Measurements from ENCODE around the gene CMPK2. TPM values are rescaled to one million over a fixed set of nuclear protein-coding genes. Genes with fewer than 3 reads are reported as not detected.
A peak's percentile ranks its signal among the peaks of the same experiment; 100 is the strongest.

The CMPK2 gene
- total and polyA plus RNA-seq, 9 of the 15 experiments (the other 6 are each of a cell fraction or from before 2014, with no cell fraction given) = 2.6 to 10.5 (median 5.0) TPM

DNA sequence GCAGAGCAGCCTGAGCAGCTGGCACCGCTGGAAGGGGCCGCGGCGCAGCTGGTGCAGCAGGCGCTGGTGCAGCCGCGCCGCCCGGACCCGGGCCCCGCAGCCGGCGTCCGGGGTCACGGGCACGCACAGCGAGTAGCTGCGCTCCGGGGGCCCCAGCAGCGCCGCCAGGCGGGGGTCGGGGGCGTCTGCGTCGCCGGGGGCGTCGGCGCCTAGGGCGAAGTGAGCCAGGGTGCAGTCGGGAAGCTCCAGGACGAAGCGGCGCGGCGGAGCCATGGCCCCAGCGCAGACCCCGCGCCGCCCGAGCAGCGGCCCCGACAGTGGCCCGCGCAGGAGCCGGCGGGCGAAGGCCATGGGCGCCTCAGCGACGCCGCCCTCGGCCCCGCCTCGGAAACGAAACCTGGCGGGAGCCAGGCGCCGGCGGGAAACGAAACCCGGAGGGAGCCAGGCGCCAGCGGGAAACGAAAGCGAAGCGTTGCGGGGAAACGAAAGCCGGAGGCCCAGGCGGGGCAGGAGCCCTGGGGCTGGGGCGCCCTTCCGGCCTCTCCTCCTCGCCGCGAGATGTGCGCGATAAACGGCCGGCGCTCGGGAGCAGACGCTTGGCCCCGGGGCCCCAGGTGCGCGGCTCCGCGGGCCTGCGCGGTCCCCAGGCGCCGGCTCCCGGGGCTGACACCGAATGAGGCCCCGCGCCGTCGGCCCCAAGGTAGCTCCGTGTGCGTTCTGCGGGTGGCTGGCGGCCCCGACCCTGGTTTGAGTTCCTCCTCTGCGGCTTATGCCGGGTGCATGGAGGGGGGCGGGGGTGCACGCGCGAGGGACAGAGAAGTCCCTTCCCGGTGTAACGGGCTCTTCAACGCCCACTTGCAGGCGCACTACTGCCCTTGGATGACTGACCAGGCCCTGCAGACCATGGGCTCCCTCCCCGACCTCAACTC lies at the start of gene CMPK2 (continued):
- TF ChIP-seq, protein P1, sequence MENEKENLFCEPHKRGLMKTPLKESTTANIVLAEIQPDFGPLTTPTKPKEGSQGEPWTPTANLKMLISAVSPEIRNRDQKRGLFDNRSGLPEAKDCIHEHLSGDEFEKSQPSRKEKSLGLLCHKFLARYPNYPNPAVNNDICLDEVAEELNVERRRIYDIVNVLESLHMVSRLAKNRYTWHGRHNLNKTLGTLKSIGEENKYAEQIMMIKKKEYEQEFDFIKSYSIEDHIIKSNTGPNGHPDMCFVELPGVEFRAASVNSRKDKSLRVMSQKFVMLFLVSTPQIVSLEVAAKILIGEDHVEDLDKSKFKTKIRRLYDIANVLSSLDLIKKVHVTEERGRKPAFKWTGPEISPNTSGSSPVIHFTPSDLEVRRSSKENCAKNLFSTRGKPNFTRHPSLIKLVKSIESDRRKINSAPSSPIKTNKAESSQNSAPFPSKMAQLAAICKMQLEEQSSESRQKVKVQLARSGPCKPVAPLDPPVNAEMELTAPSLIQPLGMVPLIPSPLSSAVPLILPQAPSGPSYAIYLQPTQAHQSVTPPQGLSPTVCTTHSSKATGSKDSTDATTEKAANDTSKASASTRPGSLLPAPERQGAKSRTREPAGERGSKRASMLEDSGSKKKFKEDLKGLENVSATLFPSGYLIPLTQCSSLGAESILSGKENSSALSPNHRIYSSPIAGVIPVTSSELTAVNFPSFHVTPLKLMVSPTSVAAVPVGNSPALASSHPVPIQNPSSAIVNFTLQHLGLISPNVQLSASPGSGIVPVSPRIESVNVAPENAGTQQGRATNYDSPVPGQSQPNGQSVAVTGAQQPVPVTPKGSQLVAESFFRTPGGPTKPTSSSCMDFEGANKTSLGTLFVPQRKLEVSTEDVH (IDR thresholded peaks at IDR 0.05; ENCODE audit: low read depth, partially characterized antibody) = no peak
- TF ChIP-seq CBFA2T2 (conservative IDR thresholded peaks at IDR 0.05) (no peak), RBM17 (IDR thresholded peaks at IDR 0.05; ENCODE audit: borderline replicate concordance, low read depth, low read length) (no peak), HDAC8 (tag; IDR thresholded peaks at IDR 0.05) (no peak), RAD51 (IDR thresholded peaks at IDR 0.05; ENCODE audit: borderline replicate concordance, low read depth) (no peak), KAT7 (CRISPR knock-in tag; IDR thresholded peaks at IDR 0.05; ENCODE audit: borderline replicate concordance) (peak; percentile 71; the same call in 1 of the 2 replicates), ERF (CRISPR knock-in tag; IDR thresholded peaks at IDR 0.05) (no peak; the same call in 1 of the 2 replicates), TGIF2 (CRISPR knock-in tag; IDR thresholded peaks at IDR 0.05) (peak; percentile 56; the same call in 1 of the 2 replicates), NR1H2 (CRISPR knock-in tag; IDR thresholded peaks at IDR 0.05) (peak; percentile 79; the same call in 1 of the 2 replicates), POLR3A (IDR thresholded peaks at IDR 0.05; ENCODE audit: borderline replicate concordance, extremely low read depth, insufficient read depth, insufficient read length) (no peak), MED1 (CRISPR knock-in tag; IDR thresholded peaks at IDR 0.05; ENCODE audit: borderline replicate concordance) (no peak; the same call in 1 of the 2 replicates), NFXL1 (CRISPR knock-in tag; IDR thresholded peaks at IDR 0.05) (no peak)
- TF ChIP-seq, protein P2, sequence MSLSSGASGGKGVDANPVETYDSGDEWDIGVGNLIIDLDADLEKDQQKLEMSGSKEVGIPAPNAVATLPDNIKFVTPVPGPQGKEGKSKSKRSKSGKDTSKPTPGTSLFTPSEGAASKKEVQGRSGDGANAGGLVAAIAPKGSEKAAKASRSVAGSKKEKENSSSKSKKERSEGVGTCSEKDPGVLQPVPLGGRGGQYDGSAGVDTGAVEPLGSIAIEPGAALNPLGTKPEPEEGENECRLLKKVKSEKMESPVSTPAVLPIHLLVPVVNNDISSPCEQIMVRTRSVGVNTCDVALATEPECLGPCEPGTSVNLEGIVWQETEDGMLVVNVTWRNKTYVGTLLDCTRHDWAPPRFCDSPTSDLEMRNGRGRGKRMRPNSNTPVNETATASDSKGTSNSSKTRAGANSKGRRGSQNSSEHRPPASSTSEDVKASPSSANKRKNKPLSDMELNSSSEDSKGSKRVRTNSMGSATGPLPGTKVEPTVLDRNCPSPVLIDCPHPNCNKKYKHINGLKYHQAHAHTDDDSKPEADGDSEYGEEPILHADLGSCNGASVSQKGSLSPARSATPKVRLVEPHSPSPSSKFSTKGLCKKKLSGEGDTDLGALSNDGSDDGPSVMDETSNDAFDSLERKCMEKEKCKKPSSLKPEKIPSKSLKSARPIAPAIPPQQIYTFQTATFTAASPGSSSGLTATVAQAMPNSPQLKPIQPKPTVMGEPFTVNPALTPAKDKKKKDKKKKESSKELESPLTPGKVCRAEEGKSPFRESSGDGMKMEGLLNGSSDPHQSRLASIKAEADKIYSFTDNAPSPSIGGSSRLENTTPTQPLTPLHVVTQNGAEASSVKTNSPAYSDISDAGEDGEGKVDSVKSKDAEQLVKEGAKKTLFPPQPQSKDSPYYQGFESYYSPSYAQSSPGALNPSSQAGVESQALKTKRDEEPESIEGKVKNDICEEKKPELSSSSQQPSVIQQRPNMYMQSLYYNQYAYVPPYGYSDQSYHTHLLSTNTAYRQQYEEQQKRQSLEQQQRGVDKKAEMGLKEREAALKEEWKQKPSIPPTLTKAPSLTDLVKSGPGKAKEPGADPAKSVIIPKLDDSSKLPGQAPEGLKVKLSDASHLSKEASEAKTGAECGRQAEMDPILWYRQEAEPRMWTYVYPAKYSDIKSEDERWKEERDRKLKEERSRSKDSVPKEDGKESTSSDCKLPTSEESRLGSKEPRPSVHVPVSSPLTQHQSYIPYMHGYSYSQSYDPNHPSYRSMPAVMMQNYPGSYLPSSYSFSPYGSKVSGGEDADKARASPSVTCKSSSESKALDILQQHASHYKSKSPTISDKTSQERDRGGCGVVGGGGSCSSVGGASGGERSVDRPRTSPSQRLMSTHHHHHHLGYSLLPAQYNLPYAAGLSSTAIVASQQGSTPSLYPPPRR (CRISPR knock-in tag; IDR thresholded peaks at IDR 0.05; ENCODE audit: borderline replicate concordance) = no peak
- TF ChIP-seq, protein P3, sequence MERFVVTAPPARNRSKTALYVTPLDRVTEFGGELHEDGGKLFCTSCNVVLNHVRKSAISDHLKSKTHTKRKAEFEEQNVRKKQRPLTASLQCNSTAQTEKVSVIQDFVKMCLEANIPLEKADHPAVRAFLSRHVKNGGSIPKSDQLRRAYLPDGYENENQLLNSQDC (CRISPR knock-in tag; IDR thresholded peaks at IDR 0.05) = no peak
- TF ChIP-seq, protein P4, sequence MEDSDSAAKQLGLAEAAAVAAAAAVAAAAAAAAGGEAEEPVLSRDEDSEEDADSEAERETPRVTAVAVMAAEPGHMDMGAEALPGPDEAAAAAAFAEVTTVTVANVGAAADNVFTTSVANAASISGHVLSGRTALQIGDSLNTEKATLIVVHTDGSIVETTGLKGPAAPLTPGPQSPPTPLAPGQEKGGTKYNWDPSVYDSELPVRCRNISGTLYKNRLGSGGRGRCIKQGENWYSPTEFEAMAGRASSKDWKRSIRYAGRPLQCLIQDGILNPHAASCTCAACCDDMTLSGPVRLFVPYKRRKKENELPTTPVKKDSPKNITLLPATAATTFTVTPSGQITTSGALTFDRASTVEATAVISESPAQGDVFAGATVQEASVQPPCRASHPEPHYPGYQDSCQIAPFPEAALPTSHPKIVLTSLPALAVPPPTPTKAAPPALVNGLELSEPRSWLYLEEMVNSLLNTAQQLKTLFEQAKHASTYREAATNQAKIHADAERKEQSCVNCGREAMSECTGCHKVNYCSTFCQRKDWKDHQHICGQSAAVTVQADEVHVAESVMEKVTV (CRISPR knock-in tag; IDR thresholded peaks at IDR 0.05) = no peak

Data from K562 (cell line).